ENCODE measurements around the gene GALM. TPM values are rescaled to one million over a fixed set of nuclear protein-coding genes. Genes with fewer than 3 reads are reported as not detected.
A peak's percentile ranks its signal among the peaks of the same experiment; 100 is the strongest.
"Not testable (repeated sequence)": the region's sequence is repeated elsewhere in the genome, so short reads cannot be mapped to it uniquely, and the experiment has no call there.

The GALM gene
- total RNA-seq, 5 donors from 2014 or later (not counting 1 experiment from before 2014, with no cell fraction given) = 14.3 to 29.4 (median 17.3) TPM

DNA sequence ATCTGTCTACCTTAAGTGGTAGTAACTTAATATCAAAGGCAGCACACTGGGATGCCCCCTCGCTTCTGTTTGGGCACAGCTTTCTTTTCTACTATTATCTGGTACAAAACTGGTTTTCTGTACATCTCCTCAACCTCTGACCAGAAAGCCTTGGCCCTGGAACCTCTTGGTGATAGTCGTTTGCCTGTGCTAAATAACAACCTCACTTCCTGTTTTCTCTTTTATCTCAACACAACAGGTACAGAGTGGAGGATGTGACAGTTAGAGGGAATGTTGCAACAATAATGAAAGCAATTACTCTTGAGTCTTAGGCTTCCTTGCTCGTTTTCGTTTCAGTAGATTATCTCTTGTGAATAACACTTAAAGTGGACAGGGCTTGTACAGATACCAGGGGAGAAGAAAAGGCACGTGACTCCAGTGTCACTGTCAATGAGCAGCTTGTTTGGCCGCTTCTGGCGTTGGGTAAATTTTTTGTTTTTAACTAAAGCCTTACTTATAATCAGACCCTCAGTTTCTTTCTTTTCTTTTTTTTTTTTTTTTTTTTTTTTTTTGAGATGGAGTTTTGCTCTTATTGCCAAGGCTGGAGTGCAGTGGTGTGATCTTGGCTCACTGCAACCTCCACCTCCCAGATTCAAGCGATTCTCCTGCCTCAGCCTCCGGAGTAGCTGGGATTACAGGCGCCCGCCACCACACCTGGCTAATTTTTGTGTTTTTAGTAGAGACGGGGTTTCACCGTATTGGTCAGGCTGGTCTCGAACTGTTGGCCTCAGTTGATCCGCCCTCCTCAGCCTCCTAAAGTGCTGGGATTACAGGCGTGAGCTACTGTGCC lies 22.0 kb upstream of the GALM start:
- H3K27me3 Mint-ChIP-seq; H3K36me3 Mint-ChIP-seq; H3K9me3 ChIP-seq; H3K36me3 ChIP-seq (ENCODE audit: control insufficient read depth in 2 of 2, extremely low read depth in 1 of 2, insufficient read depth in 1 of 2, low read length in 1 of 2); H3K9me3 Mint-ChIP-seq; H3K27me3 ChIP-seq (replicated peaks in 1 of 2; ENCODE audit: control insufficient read depth in 2 of 2, extremely low read depth in 1 of 2, insufficient read depth in 2 of 2, low read length in 1 of 2): not testable (repeated sequence)
- peak overlapping the region; percentile 93 to 95 for H3K27ac Mint-ChIP-seq
- ATAC-seq (replicated peaks in 1 of 4) (peak; percentile 82 to 94 (median 88)), DNase-seq (peak in 10 of 35 experiments; percentile 5 to 48 (median 22))
- Histone ChIP-seq H3K27ac (ENCODE audit: low read length) (peak overlapping the region; percentile 69), H3K4me1 (ENCODE audit: control insufficient read depth in 1 of 2, extremely low read depth in 1 of 2, insufficient read depth in 2 of 2, low read length in 2 of 2) (peaks cover 2 to 25% of the 10 kb centered on the region in 2 experiments), H3K4me3 (ENCODE audit: control insufficient read depth in 1 of 2, extremely low read depth in 1 of 2, low read length in 1 of 2) (peak overlapping the region in 1 of 2 donors; percentile 21)
- ChIA-PET POLR2A (interaction anchor here in 1 of 2 donors (0.6 kb wide), 2 partner anchors 9 to 42 kb away, joined by 4 to 8 read pairs; no protein-coding TSS in a partner anchor), CTCF (interaction anchor here in 1 of 2 donors (0.6 to 0.7 kb wide), 3 partner anchors 61 to 347 kb away, joined by 3 to 6 read pairs (median 5); no protein-coding TSS in a partner anchor)
- WGBS (ENCODE audit: insufficient coverage) = 0% methylated on average over 3 of the region's 16 CpGs
- H3K4me1 Mint-ChIP-seq = peaks cover 24 to 43% (median 27%) of the 10 kb centered on the region in 3 donors
- peak overlapping the region; percentile 53 to 67 (median 60) for H3K4me3 Mint-ChIP-seq

DNA sequence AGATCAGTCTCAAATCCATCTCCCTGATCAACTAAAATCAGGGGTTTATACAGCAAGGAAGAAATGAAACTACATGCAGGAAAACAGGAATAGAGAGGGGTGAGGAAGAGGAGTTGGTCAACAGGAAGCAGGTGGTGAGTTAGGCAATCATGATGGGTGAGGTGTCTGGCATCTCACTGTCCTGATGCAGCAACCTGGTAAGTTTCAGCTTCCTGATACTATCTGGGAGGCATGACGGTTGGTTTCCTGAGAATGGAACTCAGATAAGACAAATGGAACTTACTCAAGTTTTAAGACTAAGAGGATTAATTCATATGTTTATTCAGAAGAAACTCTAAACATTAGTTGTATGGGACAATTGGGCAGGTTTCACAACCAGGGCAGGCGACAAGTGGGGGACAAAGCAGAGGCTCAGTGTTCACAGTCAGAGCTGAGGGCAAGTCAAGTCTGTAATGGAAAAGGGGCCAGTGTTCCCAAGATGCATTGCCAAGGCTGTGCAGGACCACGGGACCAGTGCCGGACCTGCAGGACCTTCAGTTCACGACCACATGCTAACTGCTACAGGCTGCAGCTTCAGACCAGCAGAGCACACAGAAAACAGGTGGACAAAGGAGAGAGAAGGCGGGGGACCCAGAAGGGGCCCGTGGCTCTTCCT lies 17.7 kb upstream of the GALM start:
- ATAC-seq (replicated peaks in 1 of 4) (no peak), DNase-seq (no peak)
- Histone ChIP-seq H3K27me3 (replicated peaks in 1 of 2; ENCODE audit: control insufficient read depth in 2 of 2, extremely low read depth in 1 of 2, insufficient read depth in 2 of 2, low read length in 1 of 2) (no peaks in the 10 kb centered on the region), H3K27ac (ENCODE audit: low read length) (no peak overlapping the region), H3K4me1 (ENCODE audit: control insufficient read depth in 1 of 2, extremely low read depth in 1 of 2, insufficient read depth in 2 of 2, low read length in 2 of 2) (peaks cover 2 to 33% of the 10 kb centered on the region in 2 experiments), H3K4me3 (ENCODE audit: control insufficient read depth in 1 of 2, extremely low read depth in 1 of 2, low read length in 1 of 2) (no peak overlapping the region), H3K9me3 (no peaks in the 10 kb centered on the region), H3K36me3 (ENCODE audit: control insufficient read depth in 2 of 2, extremely low read depth in 1 of 2, insufficient read depth in 1 of 2, low read length in 1 of 2) (no peaks in the 10 kb centered on the region)
- H3K4me3 Mint-ChIP-seq = no peak overlapping the region
- H3K27me3 Mint-ChIP-seq = no peaks in the 10 kb centered on the region
- H3K4me1 Mint-ChIP-seq = peaks cover 29 to 58% (median 34%) of the 10 kb centered on the region in 3 donors
- ChIA-PET CTCF (interaction anchor here in 1 of 2 donors (0.5 kb wide), 1 partner anchor 9 kb away, joined by 4 read pairs; no protein-coding TSS in a partner anchor), POLR2A (no interaction called here)
- H3K36me3 Mint-ChIP-seq = no peaks in the 10 kb centered on the region
- WGBS (ENCODE audit: insufficient coverage) = 100% methylated on average over 4 of the region's 7 CpGs
- H3K9me3 Mint-ChIP-seq = peaks cover 0 to 7% (median 0%) of the 10 kb centered on the region in 3 donors
- peak overlapping the region; percentile 44 to 50 for H3K27ac Mint-ChIP-seq

DNA sequence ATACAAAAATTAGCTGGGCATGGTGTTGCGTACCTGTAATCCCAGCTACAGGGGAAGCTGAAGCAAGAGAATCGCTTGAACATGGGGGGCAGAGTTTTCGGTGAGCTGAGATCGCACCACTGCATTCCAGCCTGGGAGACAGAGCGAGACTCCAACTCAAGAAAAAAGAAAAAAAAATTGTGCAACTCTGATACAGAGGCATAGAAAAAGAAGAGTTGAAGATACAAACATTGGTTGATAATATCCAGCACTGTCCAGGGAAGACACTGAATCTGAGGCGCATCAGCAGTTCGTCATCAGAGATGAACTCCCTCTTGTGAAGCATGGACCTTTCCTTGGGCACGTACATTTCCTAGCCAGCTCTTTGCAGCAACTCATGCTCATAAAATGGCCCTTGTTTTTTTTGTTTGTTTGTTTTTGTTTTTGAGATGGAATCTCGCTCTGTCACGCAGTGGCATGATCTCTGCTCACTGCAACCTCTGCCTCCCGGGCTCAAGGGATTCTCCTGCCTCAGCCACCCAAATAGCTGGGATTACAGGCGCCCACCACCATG lies 16.7 kb upstream of the GALM start:
- ATAC-seq (replicated peaks in 1 of 4) = no peak
- no peaks in the 10 kb centered on the region for H3K36me3 Mint-ChIP-seq
- Histone ChIP-seq H3K27me3 (replicated peaks in 1 of 2; ENCODE audit: control insufficient read depth in 2 of 2, extremely low read depth in 1 of 2, insufficient read depth in 2 of 2, low read length in 1 of 2) (no peaks in the 10 kb centered on the region), H3K9me3 (no peaks in the 10 kb centered on the region), H3K27ac (ENCODE audit: low read length) (no peak overlapping the region), H3K4me1 (ENCODE audit: control insufficient read depth in 1 of 2, extremely low read depth in 1 of 2, insufficient read depth in 2 of 2, low read length in 2 of 2) (peaks cover 0 to 33% of the 10 kb centered on the region in 2 experiments), H3K4me3 (ENCODE audit: control insufficient read depth in 1 of 2, extremely low read depth in 1 of 2, low read length in 1 of 2) (no peak overlapping the region), H3K36me3 (ENCODE audit: control insufficient read depth in 2 of 2, extremely low read depth in 1 of 2, insufficient read depth in 1 of 2, low read length in 1 of 2) (no peaks in the 10 kb centered on the region)
- no peaks in the 10 kb centered on the region for H3K27me3 Mint-ChIP-seq
- peaks cover 0 to 7% (median 0%) of the 10 kb centered on the region in 3 donors for H3K9me3 Mint-ChIP-seq
- 100% methylated on average over 7 of the region's 12 CpGs for WGBS (ENCODE audit: insufficient coverage)
- peaks cover 31 to 60% (median 33%) of the 10 kb centered on the region in 3 donors for H3K4me1 Mint-ChIP-seq
- H3K27ac Mint-ChIP-seq = no peak overlapping the region
- no peak overlapping the region for H3K4me3 Mint-ChIP-seq
- ChIA-PET POLR2A (no interaction called here), CTCF (no interaction called here)
- DNase-seq = no peak

DNA sequence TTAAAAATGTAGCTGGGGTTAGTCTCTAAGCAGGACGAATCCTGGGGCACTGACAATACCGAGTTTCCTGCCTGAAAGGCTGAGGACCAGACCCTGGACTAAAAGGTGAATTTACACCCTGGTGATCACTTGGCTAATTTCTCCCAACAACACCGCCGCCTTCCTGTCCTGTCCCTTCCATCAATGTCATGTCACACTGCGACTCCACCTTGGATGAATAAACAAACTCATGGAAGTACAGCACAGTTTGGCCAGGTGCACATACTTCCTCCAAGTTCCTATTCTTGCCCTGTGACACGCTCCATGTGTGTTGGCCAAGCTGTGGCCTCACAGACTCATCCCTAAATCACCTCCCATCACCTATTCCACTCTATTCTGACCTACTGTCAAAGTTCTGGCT lies 15.9 kb upstream of the GALM start:
- H3K36me3 Mint-ChIP-seq = no peaks in the 10 kb centered on the region
- POLR2A ChIA-PET = interaction anchor here in 1 of 2 donors (0.6 kb wide), 1 partner anchor 40 kb away, joined by 3 read pairs; no protein-coding TSS in a partner anchor
- peaks cover 29 to 62% (median 34%) of the 10 kb centered on the region in 3 donors for H3K4me1 Mint-ChIP-seq
- H3K27ac ChIP-seq (ENCODE audit: low read length) = no peak overlapping the region
- H3K4me3 Mint-ChIP-seq = no peak overlapping the region
- H3K4me3 ChIP-seq (ENCODE audit: control insufficient read depth in 1 of 2, extremely low read depth in 1 of 2, low read length in 1 of 2) = no peak overlapping the region
- H3K27me3 Mint-ChIP-seq = no peaks in the 10 kb centered on the region
- H3K9me3 ChIP-seq = no peaks in the 10 kb centered on the region
- H3K27ac Mint-ChIP-seq = no peak overlapping the region
- no peaks in the 10 kb centered on the region for H3K36me3 ChIP-seq (ENCODE audit: control insufficient read depth in 2 of 2, extremely low read depth in 1 of 2, insufficient read depth in 1 of 2, low read length in 1 of 2)
- CTCF ChIA-PET = no interaction called here
- 100% methylated on average over 5 of the region's 6 CpGs for WGBS (ENCODE audit: insufficient coverage)
- peaks cover 0 to 7% (median 0%) of the 10 kb centered on the region in 3 donors for H3K9me3 Mint-ChIP-seq
- ATAC-seq (replicated peaks in 1 of 4) (no peak), DNase-seq (no peak)
- H3K27me3 ChIP-seq (replicated peaks in 1 of 2; ENCODE audit: control insufficient read depth in 2 of 2, extremely low read depth in 1 of 2, insufficient read depth in 2 of 2, low read length in 1 of 2) = no peaks in the 10 kb centered on the region
- peaks cover 0 to 39% of the 10 kb centered on the region in 2 experiments for H3K4me1 ChIP-seq (ENCODE audit: control insufficient read depth in 1 of 2, extremely low read depth in 1 of 2, insufficient read depth in 2 of 2, low read length in 2 of 2)

DNA sequence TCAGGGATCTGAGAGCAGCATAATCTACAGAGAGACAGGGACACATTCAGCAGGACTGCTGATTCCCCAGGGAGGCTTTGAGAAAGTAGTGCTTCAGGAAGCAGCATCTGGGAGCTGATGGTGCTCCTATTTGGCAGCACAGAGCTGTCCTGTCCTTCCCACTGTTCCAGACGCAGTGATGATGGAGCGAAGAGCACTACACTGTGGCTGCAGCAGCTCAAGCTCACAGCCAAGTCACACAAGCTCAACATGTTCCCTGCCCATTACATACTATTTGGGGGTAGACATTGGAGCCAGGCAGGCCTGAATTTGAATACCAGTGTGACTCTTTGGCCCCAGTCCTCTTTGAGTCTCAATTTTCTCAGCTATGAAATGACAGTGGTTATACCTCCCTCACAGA lies 15.2 kb upstream of the GALM start:
- no peak for ATAC-seq (replicated peaks in 1 of 4)
- no peaks in the 10 kb centered on the region for H3K27me3 Mint-ChIP-seq
- CTCF ChIA-PET = no interaction called here

More for the DNA sequence above, 15.2 kb upstream of the GALM start:
- POLR2A ChIA-PET = no interaction called here
- 100% methylated on average over 1 of the region's 2 CpGs for WGBS (ENCODE audit: insufficient coverage)
- H3K4me1 Mint-ChIP-seq = peaks cover 34 to 66% (median 34%) of the 10 kb centered on the region in 3 donors
- no peak overlapping the region for H3K4me3 ChIP-seq (ENCODE audit: control insufficient read depth in 1 of 2, extremely low read depth in 1 of 2, low read length in 1 of 2)
- DNase-seq = no peak
- H3K27me3 ChIP-seq (replicated peaks in 1 of 2; ENCODE audit: control insufficient read depth in 2 of 2, extremely low read depth in 1 of 2, insufficient read depth in 2 of 2, low read length in 1 of 2) = no peaks in the 10 kb centered on the region
- no peak overlapping the region for H3K27ac ChIP-seq (ENCODE audit: low read length)
- H3K36me3 Mint-ChIP-seq = no peaks in the 10 kb centered on the region
- H3K4me3 Mint-ChIP-seq = no peak overlapping the region
- H3K9me3 ChIP-seq = no peaks in the 10 kb centered on the region
- H3K36me3 ChIP-seq (ENCODE audit: control insufficient read depth in 2 of 2, extremely low read depth in 1 of 2, insufficient read depth in 1 of 2, low read length in 1 of 2) = no peaks in the 10 kb centered on the region
- H3K9me3 Mint-ChIP-seq = peaks cover 0 to 7% (median 0%) of the 10 kb centered on the region in 3 donors
- H3K4me1 ChIP-seq (ENCODE audit: control insufficient read depth in 1 of 2, extremely low read depth in 1 of 2, insufficient read depth in 2 of 2, low read length in 2 of 2) = peaks cover 0 to 39% of the 10 kb centered on the region in 2 experiments
- peak overlapping the region in 1 of 2 donors; percentile 7 for H3K27ac Mint-ChIP-seq
